GM19238 (cell line): ENCODE measurements around the gene CCL1.
"Not testable (repeated sequence)": the region's sequence is repeated elsewhere in the genome, so short reads cannot be mapped to it uniquely, and the experiment has no call there.

Experiments
- DNase-seq: peaks from one replicate; pipeline ENCODE4 v3.0.0; 2011; ENCODE audit warnings: low spot score; ENCODE audit not compliant: insufficient read length

CCL1 gene

DNA sequence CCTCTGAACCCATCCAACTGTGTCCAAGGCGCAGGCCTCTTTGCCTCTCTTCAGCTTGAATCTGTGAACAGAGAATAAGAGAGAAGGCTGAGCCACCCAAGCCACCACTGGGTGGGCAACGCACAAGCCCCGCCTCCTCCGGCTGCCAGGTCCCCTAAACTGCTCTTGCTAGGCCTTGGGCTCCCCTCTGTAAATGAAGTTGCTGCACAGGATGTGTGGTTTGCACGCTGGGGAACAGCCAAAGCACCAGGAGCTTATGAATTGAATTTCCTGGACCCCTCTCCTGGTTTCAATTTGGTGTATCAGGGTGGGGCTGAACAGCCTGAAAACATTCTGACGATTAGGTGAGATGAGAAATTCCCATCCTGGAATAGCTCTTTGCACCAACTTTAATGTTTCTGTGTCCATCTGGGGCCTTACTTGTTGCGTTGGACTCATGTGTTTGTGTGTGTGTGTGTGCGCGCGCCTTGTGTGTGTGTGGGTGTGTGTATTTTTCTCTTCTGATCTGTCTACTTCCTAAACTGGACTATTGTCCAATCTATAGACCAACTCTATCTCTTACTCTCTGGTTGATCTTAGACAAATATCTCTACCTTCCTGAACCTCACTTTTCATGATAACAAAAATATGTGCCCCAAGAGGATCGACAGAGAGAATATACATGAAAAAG, 2.3 kb downstream of the CCL1 start:
- DNase-seq, result no peak

DNA sequence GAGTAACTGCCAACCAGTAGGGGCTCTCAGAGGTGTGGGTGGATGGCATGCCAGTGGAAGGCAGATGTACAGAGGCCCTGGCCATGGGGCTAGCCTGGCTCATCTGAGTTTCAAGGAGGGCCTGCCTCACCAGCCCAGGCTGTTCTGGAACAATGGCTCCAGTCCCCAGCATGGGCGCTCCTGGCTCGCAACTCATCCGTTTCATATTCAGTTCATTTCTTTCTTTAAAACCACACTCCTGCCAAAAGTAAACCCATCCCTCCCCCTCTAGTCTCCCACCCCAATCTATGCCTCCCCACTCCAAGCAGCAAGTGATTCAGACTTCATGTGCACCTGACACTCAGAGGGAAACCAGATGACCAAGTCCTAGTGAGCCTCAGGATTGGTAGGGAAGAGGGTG, 4.4 kb downstream of the CCL1 start:
- no peak for DNase-seq

DNA sequence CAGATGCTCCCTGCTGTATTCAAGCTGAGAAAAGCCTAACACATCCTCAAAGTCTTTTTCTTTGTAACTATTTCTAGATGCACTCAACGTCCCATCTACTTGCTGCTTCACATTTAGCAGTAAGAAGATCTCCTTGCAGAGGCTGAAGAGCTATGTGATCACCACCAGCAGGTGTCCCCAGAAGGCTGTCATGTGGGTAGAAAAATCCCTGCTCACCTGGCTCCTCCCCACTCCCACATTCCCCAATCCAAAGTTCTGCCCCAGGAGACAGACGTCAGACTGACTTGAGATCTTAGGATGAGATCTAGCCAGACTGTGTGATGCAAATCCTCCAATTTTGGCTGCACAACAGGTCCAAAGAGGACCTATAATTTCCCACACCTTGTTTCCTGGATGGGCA, 5.6 kb downstream of the CCL1 start:
- no peak for DNase-seq

DNA sequence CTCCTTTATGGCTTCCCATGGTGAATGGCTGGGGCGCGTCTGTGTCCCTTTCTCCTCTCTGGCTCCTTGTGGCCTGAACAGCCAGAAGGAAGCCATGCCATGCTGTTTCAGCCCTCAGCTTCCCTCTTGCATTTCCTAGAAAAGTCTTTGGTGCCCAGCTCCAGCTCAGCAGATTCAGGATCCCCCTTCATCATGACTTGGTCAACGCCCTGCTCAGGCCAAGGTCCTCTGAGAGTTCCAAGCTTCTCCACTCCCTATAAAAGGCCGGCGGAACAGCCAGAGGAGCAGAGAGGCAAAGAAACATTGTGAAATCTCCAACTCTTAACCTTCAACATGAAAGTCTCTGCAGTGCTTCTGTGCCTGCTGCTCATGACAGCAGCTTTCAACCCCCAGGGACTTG, 6.8 kb downstream of the CCL1 start, which contains the start of gene CCL13:
Gene CCL13, plus strand, starts transcription at position 287 of the 400 bp plus-strand sequence. Its CDS starts 47 bp downstream, at position 334.
- no peak for DNase-seq

DNA sequence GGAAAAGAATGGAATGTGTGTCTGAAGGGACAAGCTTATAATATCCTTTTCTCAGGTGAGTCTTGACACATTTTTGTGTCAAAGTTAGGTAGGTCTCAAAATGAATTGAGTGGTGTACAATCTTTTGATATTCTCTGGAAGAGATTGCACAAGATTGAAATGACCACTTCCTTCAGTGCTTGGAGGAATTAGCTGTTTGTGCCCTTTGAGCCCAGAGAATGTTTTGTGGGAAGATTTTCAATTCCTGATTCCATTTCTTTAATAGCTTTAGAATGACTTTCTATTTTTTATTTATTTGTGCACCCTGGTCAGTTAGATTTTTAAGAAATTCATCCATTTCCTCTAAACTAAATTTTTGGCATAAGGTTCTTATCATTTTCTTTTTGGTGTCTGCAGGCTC, 8.4 kb downstream of the CCL1 start:
- DNase-seq, result no peak

DNA sequence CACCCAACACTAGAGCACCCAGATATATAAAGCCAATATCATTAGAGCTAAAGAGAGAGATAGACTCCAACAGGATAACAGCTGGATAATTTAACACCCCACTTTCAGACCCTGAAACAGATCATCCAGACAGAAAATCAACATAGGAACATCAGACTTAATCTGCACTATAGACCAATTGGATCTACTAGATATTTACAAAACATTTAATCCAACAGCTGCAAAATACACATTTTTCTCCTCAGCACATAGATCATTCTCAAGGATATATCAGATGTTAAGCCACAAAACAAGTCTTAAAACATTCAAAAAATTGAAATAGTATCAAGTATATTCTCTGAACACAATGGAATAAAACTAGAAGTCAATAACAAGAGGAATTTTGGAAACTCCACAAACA, 10.8 kb downstream of the CCL1 start:
- DNase-seq, result no peak

DNA sequence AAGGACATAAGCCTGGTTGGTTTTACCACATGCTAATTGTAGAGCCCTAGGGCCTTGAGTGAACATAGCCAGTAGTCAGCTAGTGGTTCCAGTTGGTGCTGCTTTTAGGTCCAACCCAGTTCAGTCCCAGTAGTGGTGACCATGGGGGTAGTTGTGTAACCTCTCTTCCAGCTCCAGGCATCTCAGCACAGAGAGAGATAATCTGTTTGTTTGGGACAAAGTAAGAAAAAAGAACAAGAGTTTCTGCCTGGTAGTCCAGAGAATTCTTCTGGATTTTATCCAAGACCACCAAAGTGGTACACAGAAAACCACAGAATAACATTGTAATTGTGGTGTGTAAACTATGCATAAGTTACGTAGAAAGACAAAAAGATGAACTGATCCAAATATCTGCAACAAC, 11.9 kb downstream of the CCL1 start:
- DNase-seq, result no peak

DNA sequence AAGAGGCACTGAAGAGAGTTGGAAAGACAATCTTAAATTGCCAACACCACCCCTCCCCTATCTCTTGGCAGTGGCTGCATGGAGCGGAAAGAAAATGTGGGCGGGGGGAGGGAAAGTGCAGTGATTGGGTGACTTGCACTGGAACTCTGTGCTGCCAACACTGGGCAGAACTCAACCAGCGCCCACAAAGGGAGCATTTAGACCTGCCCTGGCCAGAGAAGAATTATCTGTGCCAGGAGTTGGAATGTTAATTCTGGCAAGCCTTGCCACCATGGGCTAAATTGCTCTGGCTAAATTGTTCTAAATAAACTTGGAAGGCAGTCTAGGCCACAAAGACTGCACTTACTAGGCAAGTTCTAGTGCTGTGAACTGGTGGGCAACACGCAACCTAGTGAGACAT, 13.3 kb downstream of the CCL1 start:
- DNase-seq, result no peak

DNA sequence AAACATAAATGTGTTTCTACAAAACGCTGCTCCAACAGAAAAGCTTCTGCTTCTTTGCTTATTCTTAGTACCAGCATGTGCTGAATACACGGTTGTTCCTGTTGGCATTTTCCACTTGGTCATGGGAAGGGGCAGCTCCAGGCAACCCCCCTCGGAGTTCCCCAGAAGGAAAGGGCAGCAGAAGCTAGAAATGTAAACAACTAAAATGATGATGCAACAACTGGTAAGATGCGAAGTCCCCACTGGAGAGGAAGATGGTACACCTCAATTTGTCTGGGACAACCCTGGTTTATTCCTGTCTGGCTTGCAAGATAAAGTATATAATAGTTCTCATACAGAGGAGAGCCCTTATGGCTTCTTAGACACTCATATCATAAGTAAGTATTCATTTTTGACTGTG, 16.0 kb downstream of the CCL1 start:
- no peak for DNase-seq

DNA sequence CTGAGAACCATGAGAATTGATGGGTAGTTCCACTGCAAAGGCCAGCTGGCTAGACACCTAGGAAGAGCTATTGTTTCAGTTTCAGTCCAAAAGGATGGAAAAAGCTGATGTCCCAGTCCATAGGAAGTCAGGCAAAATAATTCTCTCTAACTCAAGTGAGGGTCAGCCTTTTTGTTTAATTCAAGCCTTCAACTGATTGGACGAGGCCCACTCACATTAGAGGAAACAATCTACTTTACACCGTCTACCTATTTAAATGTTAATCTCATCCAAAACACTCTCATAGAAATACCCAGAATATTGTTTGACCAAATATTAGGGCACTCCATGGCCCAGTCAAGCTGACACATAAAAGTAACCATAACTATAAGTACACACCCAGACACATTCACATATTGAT, 21.1 kb downstream of the CCL1 start:
- DNase-seq, result no peak

DNA sequence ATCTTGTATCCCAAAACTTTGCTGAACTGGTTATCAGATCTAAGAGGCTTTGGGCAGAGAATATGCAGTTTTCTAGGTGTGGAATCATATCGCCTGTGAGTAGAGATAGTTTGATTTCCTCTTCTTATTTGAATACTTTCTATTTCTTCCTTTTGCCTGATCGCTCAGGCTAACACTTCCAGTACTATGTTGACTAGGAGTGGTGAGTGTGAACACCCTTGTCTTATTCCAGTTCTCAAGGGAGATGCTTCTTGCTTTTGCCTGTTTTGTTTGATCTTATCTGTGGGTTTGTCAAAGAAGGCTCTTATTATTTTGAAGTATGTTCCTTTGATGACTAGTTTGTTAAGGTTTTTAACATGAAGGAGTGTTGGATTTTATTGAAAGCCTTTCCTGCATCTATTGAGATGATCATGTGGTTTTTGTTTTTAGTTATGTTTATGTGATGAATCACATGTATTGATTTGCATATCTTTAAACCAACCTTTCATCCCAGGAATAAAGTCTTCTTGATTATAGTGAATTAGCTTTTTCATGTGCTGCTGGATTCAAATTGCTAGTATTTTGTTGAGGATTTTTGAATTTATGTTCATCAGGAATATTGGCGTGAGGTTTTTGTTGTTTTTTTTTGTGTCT, 23.8 kb downstream of the CCL1 start:
- DNase-seq, result no peak

DNA sequence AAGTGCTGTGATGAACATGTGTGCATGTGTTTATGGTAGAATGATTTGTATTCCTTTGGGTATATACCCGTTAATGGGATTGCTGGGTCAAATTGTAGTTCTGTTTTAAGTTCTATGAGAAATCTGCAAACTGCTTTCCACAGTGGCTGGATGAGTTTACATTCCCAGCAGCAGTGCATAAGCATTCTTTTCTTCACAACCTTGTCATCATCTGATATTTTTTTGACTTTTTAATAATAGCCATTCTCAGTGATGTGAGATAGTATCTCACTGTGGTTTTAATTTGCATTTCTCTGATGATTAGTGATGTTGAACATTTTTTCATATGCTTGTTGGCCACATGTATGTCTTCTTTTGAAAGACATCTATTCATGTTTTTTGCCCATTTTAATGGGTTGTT, 25.3 kb downstream of the CCL1 start:
- no peak for DNase-seq

DNA sequence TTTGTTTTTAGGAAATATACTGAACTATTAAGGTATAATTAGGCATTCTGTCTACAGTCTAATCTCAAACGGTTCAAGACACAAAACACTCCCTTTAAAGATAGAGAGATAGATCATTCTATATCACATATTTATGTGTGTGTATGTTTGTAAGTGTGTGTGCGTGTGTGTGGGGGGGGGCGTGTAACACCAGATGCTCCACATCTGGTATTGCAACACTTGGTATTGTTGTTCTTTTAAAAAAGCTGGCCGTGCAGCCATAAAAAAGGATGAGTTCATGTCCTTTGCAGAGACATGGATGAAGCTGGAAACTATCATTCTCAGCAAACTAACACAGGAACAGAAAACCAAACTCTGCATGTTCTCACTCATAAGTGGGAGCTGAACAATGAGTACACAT, 35.5 kb downstream of the CCL1 start:
- not testable (repeated sequence) for DNase-seq

DNA sequence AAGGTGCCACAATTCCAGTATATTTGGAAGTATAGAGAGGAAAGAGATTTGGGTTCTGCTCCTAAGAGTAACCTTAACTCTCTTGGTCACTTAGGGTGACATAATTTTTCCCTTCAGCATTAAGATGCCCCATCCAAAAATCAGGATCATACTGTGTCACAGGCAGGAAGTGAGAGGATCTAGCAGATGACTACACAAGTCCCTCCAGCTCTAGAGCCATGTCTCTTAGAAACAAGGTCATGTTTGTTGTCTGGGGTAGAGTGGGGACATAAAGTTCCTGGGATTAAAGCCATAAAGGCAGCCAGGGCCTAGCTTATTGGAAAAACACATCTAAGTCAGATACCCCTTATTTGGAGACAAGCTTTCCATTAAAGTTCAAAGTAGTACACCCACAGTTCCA, 41.1 kb downstream of the CCL1 start:
- no peak for DNase-seq

DNA sequence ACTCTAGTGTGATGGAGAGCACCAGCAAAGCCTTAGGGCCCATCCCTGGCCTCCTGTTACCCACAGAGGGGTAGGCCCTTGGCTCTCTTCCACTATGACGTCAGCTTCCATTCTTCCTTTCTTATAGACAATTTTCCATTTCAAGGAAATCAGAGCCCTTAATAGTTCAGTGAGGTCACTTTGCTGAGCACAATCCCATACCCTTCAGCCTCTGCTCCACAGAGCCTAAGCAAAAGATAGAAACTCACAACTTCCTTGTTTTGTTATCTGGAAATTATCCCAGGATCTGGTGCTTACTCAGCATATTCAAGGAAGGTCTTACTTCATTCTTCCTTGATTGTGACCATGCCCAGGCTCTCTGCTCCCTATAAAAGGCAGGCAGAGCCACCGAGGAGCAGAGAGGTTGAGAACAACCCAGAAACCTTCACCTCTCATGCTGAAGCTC, 44.0 kb downstream of the CCL1 start, which contains the start of gene CCL8:
Gene CCL8, plus strand, starts transcription at position 397 of the 445 bp plus-strand sequence. CDS start 67 bp downstream, outside the sequence.
- DNase-seq, result no peak

DNA sequence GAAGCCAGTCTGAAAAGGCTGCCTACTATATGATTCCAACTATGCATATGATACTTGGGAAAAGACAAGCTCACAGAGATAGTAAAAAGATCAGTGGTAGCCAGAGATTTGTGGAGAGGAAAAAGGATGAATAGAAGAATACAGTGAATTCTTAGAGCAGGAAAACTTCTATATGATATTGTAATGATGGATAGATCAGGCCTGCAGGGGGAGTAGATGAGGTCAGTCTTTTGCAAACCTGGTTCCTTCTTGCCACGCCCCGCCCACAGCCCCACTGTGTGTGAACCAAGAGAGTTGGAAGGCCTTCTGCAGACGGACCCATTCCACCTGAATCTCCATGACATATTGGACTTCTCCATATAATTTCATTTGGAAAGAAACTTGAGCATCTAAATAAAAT, 44.6 kb downstream of the CCL1 start:
- DNase-seq, result no peak

DNA sequence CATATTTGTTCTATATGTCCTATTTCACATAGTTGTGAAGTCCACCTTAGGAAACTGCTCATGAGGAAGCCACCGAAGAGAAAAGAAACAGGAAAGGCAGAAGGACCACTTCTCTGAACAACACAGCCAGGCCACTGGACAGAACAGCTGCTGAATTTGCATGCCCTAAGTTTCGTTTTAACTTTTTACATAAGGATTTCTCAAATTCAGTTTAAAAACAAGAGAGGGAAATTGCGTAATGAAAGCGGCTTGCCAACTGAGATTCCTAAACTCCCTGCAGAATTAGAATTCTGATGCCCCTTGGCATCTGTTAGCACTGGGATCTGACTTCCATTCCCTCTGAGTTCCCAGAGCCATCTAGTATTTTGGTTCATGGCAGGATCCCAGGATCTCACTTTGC, 48.8 kb downstream of the CCL1 start:
- no peak for DNase-seq

DNA sequence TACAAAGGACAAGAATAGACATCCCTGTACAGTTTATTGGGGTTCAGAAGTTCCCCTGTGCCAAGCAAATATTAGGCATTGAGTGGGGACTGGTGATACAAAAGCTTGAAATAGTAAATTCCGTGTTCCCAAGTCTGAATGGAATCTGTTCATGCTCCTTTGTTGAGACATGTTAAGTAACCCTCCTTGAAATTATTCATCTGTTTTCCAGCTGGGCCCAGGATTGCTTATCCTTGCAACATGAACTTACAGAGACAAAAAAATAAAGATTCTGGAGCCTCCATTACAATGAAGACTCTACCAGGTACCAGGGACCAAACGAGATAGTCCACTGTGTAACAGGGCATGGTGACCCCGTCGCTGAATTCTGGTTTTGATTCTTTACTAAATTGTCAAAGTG, 49.9 kb downstream of the CCL1 start:
- no peak for DNase-seq

DNA sequence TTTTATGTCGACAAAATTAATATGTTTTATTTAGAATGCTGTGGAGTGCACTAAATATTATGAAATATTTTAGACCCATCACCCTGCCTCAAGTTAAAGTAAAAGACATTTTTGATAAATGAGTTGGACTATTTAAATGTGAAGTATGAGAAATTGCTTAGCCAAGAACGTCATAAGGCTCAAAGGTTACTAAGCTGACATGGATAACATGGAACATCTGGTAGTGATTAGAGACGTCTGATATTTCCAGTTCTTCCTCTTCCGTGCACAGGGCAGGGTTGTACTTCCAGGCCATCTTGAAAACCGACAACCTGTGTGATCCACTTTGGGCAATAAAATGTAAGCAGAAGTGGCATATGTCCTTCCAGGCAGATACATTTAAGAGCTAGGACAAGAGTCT, 51.0 kb downstream of the CCL1 start:
- DNase-seq, result no peak

DNA sequence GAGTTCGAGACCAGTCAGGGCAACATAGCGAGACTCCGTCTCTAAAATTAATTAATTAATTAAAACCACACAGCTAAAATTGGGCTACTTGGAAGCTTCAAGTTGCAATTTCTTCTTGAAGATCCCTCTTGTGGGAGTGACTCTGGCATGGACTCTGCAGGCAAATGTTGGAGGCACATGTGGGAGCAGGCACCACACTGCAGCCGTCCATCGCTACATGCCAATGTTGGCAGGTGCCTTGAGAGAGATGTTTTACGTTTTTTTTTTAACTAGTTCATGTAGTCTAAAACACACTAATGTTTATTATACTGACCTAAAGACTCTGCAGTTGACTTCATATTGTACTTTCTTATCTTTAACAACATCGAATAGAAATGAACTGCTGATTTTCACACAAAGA, 51.7 kb downstream of the CCL1 start:
- DNase-seq, result no peak
